SK-N-MC (cell line): ENCODE results near the gene CEP72.

ENCODE experiments used
- DNase-seq: peaks from one replicate; pipeline ENCODE4 v3.0.0-alpha.2; 2011; ENCODE audit warnings: low read depth, low spot score
- H3K27ac ChIP-seq: fragments of 200-600 bp; sonication (generic); 2 replicates; pipeline ENCODE4 v1.5.1; 2016; ENCODE audit warnings: mixed run types
- H3K36me3 ChIP-seq: fragments of 200-600 bp; sonication (generic); 2 replicates; pipeline ENCODE4 v1.6.1; 2017; ENCODE audit warnings: antibody characterized with exemption, low read length, mixed read lengths; ENCODE audit not compliant: insufficient read depth
- H3K4me3 ChIP-seq: fragments of 200-600 bp; sonication (generic); 2 replicates; pipeline ENCODE4 v1.5.1; 2016
- H3K9ac ChIP-seq: fragments of 200-600 bp; sonication (generic); 2 replicates; pipeline ENCODE4 v1.8.0; 2017; ENCODE audit warnings: mixed run types, mixed read lengths; ENCODE audit not compliant: insufficient read length
- H3K9me3 ChIP-seq: fragments of 200-600 bp; sonication (generic); 2 replicates; pipeline ENCODE4 v1.6.1; 2017; ENCODE audit warnings: low read depth, mild to moderate bottlenecking, antibody characterized with exemption, low read length, moderate library complexity, mixed read lengths
- EZH2 ChIP-seq: fragments of 200-600 bp; sonication (generic); IDR thresholded peaks from one replicate; pipeline ENCODE4 v1.6.1; 2017; ENCODE audit warnings: antibody characterized with exemption
- FOXP2 ChIP-seq: optimal IDR thresholded peaks from 2 replicates; pipeline ENCODE3; 2011; ENCODE audit warnings: mild to moderate bottlenecking, moderate library complexity; ENCODE audit not compliant: insufficient read depth; ENCODE audit errors: extremely low read length, control extremely low read depth
- POLR2AphosphoS5 ChIP-seq: IDR thresholded peaks from 2 replicates; pipeline ENCODE4 v1.6.1; 2012; ENCODE audit warnings: mild to moderate bottlenecking, low read depth, low read length, borderline replicate concordance

The CEP72 gene

DNA sequence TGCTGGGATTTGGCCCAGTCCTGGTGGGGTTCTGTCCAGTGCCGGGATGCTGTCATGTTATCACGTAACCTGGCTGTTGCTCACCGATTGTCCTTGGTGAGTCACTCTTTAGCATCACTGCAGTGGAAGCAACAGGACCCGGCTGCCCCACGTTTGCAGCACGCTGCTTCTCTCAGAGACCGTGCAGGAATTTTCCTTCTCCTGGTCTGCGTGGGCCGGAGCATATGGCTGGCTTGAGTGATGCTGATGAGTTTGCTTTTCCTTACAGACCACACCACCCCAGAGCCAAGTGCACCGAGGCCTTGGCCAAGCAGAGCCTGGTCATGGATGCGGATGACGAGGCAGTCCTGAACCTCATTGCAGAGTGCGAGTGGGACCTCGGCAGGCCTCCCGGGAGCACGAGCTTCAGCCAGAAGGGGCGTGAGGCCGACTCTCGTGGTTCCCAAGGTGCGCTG is 21.4 kb downstream of the CEP72 start:
- Histone ChIP-seq H3K9ac (no peak overlapping the region), H3K36me3 (peaks cover 29% of the 10 kb centered on the region), H3K27ac (no peak overlapping the region), H3K9me3 (no peaks in the 10 kb centered on the region), H3K4me3 (no peak overlapping the region)
- TF ChIP-seq FOXP2: no peak
- no peak for TF ChIP-seq EZH2
- no peak for TF ChIP-seq POLR2AphosphoS5
- no peak for DNase-seq

DNA sequence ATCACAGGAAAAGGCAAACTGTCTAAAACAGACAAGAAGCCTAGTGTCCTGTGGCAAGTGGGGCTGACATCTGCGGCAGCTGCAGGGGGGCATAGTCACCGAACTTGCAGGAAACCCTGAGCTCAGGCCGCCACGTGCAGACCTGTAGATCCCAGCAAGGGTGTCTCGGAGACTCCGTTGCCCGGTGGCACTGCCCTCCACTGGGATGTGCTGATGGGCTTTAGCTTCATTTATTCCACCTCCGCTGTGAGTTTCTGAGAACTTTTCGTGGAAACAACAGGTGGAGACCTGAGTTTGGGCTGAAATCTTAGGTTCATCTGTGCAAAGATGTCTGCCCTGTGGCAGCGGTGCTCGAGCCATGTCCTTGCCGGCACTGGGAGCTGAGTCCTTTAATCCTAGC is 22.1 kb downstream of the CEP72 start:
- no peak overlapping the region for H3K4me3 ChIP-seq
- no peak for TF ChIP-seq FOXP2
- TF ChIP-seq POLR2AphosphoS5: no peak
- TF ChIP-seq EZH2: no peak
- no peak overlapping the region for H3K9ac ChIP-seq
- no peak for DNase-seq
- peaks cover 29% of the 10 kb centered on the region for H3K36me3 ChIP-seq
- H3K9me3 ChIP-seq: no peaks in the 10 kb centered on the region
- H3K27ac ChIP-seq: no peak overlapping the region; the same call in 1 of the 2 replicates

- Histone ChIP-seq H3K27ac (no peak overlapping the region), H3K9me3 (no peaks in the 10 kb centered on the region), H3K36me3 (peaks cover 39% of the 10 kb centered on the region), H3K9ac (no peak overlapping the region), H3K4me3 (no peak overlapping the region)
- no peak for DNase-seq
- TF ChIP-seq FOXP2 (no peak), POLR2AphosphoS5 (no peak), EZH2 (no peak)
These were observed 23.3 kb downstream of the CEP72 start for GRCh38 chr5:635306-636055.

- TF ChIP-seq POLR2AphosphoS5 (no peak), EZH2 (no peak), FOXP2 (no peak)
- Histone ChIP-seq H3K27ac (no peak overlapping the region), H3K4me3 (no peak overlapping the region), H3K9me3 (no peaks in the 10 kb centered on the region), H3K36me3 (peaks cover 51% of the 10 kb centered on the region), H3K9ac (no peak overlapping the region)
- DNase-seq: no peak
These were observed 24.8 kb downstream of the CEP72 start for GRCh38 chr5:636951-637350.

DNA sequence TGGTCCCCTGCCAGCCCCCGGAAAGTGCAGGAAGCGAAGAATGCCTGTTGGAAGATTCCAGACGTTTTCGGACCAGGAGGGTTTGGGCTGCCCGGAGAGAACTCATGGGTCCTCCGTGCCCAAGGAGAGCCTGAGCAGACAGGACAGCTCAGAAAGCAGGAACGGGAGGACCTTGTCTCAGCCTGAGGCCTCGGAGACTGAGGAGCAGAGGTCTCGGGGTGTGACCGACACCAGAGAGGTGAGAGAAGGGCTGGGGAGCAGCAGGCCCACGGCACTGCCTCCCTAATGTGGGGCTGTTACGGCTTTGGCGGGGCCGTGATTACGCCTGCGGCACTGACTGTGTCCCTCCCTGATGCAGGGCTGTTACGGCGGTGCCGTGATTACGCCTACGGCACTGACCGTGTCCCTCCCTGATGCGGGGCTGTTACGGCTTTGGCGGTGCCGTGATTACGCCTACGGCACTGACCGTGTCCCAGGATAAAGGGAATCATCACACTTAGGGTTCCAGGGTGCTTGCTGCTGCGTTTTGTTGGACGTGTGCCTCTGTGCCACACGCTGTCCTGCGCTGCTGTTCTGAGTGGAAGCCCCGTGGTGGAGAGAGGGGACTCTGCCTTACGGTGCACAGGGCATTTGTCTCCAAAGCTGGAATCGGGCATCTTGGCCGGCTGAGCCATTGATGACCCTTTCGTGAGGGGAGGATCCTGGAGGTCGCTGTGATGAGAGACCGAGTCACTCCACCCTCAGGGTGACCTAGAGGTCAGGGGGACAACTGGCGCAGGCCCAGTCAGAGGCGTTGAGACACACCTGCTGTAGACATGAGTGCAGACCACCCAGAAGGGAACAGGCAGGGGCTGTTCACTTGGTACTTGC is 25.7 kb downstream of the CEP72 start:
- Histone ChIP-seq H3K4me3 (no peak overlapping the region), H3K36me3 (peaks cover 51% of the 10 kb centered on the region), H3K27ac (no peak overlapping the region), H3K9ac (no peak overlapping the region), H3K9me3 (no peaks in the 10 kb centered on the region)
- no peak for DNase-seq
- TF ChIP-seq EZH2 (no peak), POLR2AphosphoS5 (no peak), FOXP2 (no peak)

GRCh38 chr5:638501-639252 is 26.5 kb downstream of the CEP72 start:
- TF ChIP-seq POLR2AphosphoS5: no peak
- Histone ChIP-seq H3K27ac (no peak overlapping the region), H3K9me3 (no peaks in the 10 kb centered on the region), H3K36me3 (peaks cover 51% of the 10 kb centered on the region), H3K4me3 (no peak overlapping the region), H3K9ac (no peak overlapping the region)
- no peak for DNase-seq

GRCh38 chr5:639253-639530 is 27.1 kb downstream of the CEP72 start:
- H3K27ac ChIP-seq: no peak overlapping the region
- DNase-seq: no peak
- H3K9ac ChIP-seq: no peak overlapping the region
- TF ChIP-seq POLR2AphosphoS5 (no peak), EZH2 (no peak), FOXP2 (no peak)
- no peaks in the 10 kb centered on the region for H3K9me3 ChIP-seq
- no peak overlapping the region for H3K4me3 ChIP-seq
- peaks cover 49% of the 10 kb centered on the region for H3K36me3 ChIP-seq

- Histone ChIP-seq H3K36me3 (peaks cover 45% of the 10 kb centered on the region), H3K27ac (no peak overlapping the region), H3K4me3 (no peak overlapping the region), H3K9ac (no peak overlapping the region), H3K9me3 (no peaks in the 10 kb centered on the region)
- no peak for DNase-seq
- TF ChIP-seq EZH2 (no peak), POLR2AphosphoS5 (no peak), FOXP2 (no peak)
These were observed 27.6 kb downstream of the CEP72 start for GRCh38 chr5:639584-640213.
